Measurements from ENCODE around the gene SLC17A8.
"Not testable (repeated sequence)": the region's sequence is repeated elsewhere in the genome, so short reads cannot be mapped to it uniquely, and the experiment has no call there.

Gene SLC17A8

GRCh38 chr12:100356644-100357223 lies at the start of gene SLC17A8:
SLC17A8 (plus strand) TSS chr12:100357074; CDS start chr12:100357392, 318 bp downstream.
- no peak for DNase-seq

- not testable (repeated sequence) for DNase-seq
These were observed 48.7 kb upstream of the SLC17A8 start for GRCh38 chr12:100308138-100308537.

- no peak for DNase-seq
These were observed 45.6 kb upstream of the SLC17A8 start for GRCh38 chr12:100311317-100311716.

- no peak for DNase-seq
These were observed 39.5 kb upstream of the SLC17A8 start for GRCh38 chr12:100317371-100317770.

- DNase-seq: no peak
These were observed 32.4 kb upstream of the SLC17A8 start for GRCh38 chr12:100324498-100324897.

GRCh38 chr12:100326208-100326607 lies 30.7 kb upstream of the SLC17A8 start:
- no peak for DNase-seq

- no peak for DNase-seq
These were observed 27.1 kb upstream of the SLC17A8 start for GRCh38 chr12:100329800-100330199.

- DNase-seq: no peak
These were observed 25.0 kb upstream of the SLC17A8 start for GRCh38 chr12:100331871-100332270.

GRCh38 chr12:100332852-100333251 lies 24.0 kb upstream of the SLC17A8 start:
- DNase-seq: no peak

GRCh38 chr12:100337299-100337698 lies 19.6 kb upstream of the SLC17A8 start:
- DNase-seq: no peak

GRCh38 chr12:100337727-100338126 lies 19.1 kb upstream of the SLC17A8 start:
- DNase-seq: no peak

GRCh38 chr12:100339071-100339470 lies 17.8 kb upstream of the SLC17A8 start:
- no peak for DNase-seq

- DNase-seq: not testable (repeated sequence)
These were observed 14.0 kb upstream of the SLC17A8 start for GRCh38 chr12:100342897-100343296.

- not testable (repeated sequence) for DNase-seq
These were observed 12.5 kb upstream of the SLC17A8 start for GRCh38 chr12:100344351-100344750.

- DNase-seq: no peak
These were observed 11.7 kb upstream of the SLC17A8 start for GRCh38 chr12:100345020-100345767.

- peak; percentile 52 for DNase-seq
These were observed 10.2 kb upstream of the SLC17A8 start for GRCh38 chr12:100346660-100347059.

GRCh38 chr12:100348657-100349454 lies 8.0 kb upstream of the SLC17A8 start:
- no peak for DNase-seq

- DNase-seq: no peak
These were observed 2.4 kb downstream of the SLC17A8 start for GRCh38 chr12:100359248-100359647.

- no peak for DNase-seq
These were observed 2.9 kb downstream of the SLC17A8 start for GRCh38 chr12:100359822-100360221.

GRCh38 chr12:100360450-100360849 lies 3.6 kb downstream of the SLC17A8 start:
- no peak for DNase-seq

- DNase-seq: no peak
These were observed 7.5 kb downstream of the SLC17A8 start for GRCh38 chr12:100364324-100364723.

GRCh38 chr12:100365411-100365810 lies 8.5 kb downstream of the SLC17A8 start:
- DNase-seq: no peak

- DNase-seq: no peak
These were observed 11.2 kb downstream of the SLC17A8 start for GRCh38 chr12:100368066-100368465.

- no peak for DNase-seq
These were observed 14.3 kb downstream of the SLC17A8 start for GRCh38 chr12:100371146-100371545.
